H1 (cell line): ENCODE results near the gene DNMT3B. TPM values are rescaled to one million over a fixed set of nuclear protein-coding genes. Genes with fewer than 3 reads are reported as not detected.

Experiments
- CTCF ChIA-PET: fragments of 300-600 bp; sonication (Branson Sonifier 250); formaldehyde crosslinking; loops from one replicate; lab custom pipeline; 2021; ENCODE audit not compliant: partially characterized antibody; lab: Charles Lee
- POLR2A ChIA-PET: fragments of 300-600 bp; sonication (Branson Sonifier 250); formaldehyde crosslinking; loops from one replicate; lab custom pipeline; 2021; ENCODE audit warnings: inconsistent platforms; ENCODE audit not compliant: partially characterized antibody; lab: Charles Lee
- DNase-seq, 2 experiments: peaks; one replicate each; pipeline versions ENCODE4 v3.0.0 to v3.0.0-alpha.2; 2010 to 2022; ENCODE audit warnings: low spot score in 2 of 2, low read depth in 1 of 2, mixed read lengths in 1 of 2
- FAIRE-seq: peaks from 2 replicates; lab custom pipeline; 2011; peaks lifted over from hg19 to GRCh38; lab: Jason Lieb, UNC
- H2AFZ ChIP-seq: 2 replicates; pipeline ENCODE4 v1.8.1; 2012; ENCODE audit warnings: low read length, inconsistent platforms
- H2AK5ac ChIP-seq: 2 replicates; pipeline ENCODE4 v1.6.1; 2013; ENCODE audit warnings: low read depth, low read length
- H2BK120ac ChIP-seq: replicated peaks from 2 replicates; pipeline ENCODE3; 2013; ENCODE audit warnings: low read depth, low read length, inconsistent platforms
- H2BK12ac ChIP-seq: 2 replicates; pipeline ENCODE4 v1.6.1; 2013; ENCODE audit warnings: low read depth, low read length
- H2BK15ac ChIP-seq: 2 replicates; pipeline ENCODE4 v1.6.1; 2013; ENCODE audit warnings: low read length
- H2BK20ac ChIP-seq: 2 replicates; pipeline ENCODE4 v1.6.1; 2013; ENCODE audit warnings: low read length
- H2BK5ac ChIP-seq: 2 replicates; pipeline ENCODE4 v1.6.1; 2013; ENCODE audit warnings: low read depth, low read length
- H3K14ac ChIP-seq: 2 replicates; pipeline ENCODE4 v1.6.1; 2013; ENCODE audit warnings: inconsistent platforms; ENCODE audit not compliant: insufficient read length
- H3K18ac ChIP-seq: 2 replicates; pipeline ENCODE4 v1.6.1; 2013; ENCODE audit warnings: low read length; ENCODE audit errors: extremely low read depth
- H3K23ac ChIP-seq: 2 replicates; pipeline ENCODE4 v1.6.1; 2013; ENCODE audit warnings: inconsistent platforms; ENCODE audit not compliant: insufficient read length
- H3K23me2 ChIP-seq: 2 replicates; pipeline ENCODE4 v1.6.1; 2013; ENCODE audit warnings: low read depth, low read length
- H3K27ac ChIP-seq: 2 replicates; pipeline ENCODE4 v1.6.1; 2011; ENCODE audit warnings: low read depth, low read length, inconsistent platforms
- H3K27me3 ChIP-seq, 4 experiments: replicated peaks in 1 of 4; 1 replicate in 1 of 4; 2 replicates in 3 of 4; pipeline versions ENCODE4 v1.6.1 to v1.8.1; 2011 to 2013; ENCODE audit warnings: low read length in 3 of 4, mild to moderate bottlenecking in 3 of 4, inconsistent platforms in 2 of 4, mixed read lengths in 2 of 4, moderate library complexity in 1 of 4; ENCODE audit not compliant: control insufficient read depth in 3 of 4, insufficient read depth in 3 of 4; ENCODE audit errors: extremely low read depth in 1 of 4
- H3K36me3 ChIP-seq, 4 experiments: 2 replicates each; pipeline versions ENCODE4 v1.6.1 to v1.8.1; 2011 to 2013; ENCODE audit warnings: mild to moderate bottlenecking in 4 of 4, low read length in 3 of 4, moderate library complexity in 2 of 4, control low read depth in 1 of 4, inconsistent platforms in 1 of 4; ENCODE audit not compliant: insufficient read depth in 4 of 4, control insufficient read depth in 2 of 4
- H3K4ac ChIP-seq: replicated peaks from 2 replicates; pipeline ENCODE3; 2013; ENCODE audit warnings: low read length, low read depth, mixed read lengths, inconsistent platforms; ENCODE audit not compliant: insufficient read length
- H3K4me1 ChIP-seq, 4 experiments: replicated peaks in 1 of 4; 1 replicate in 1 of 4; 2 replicates in 3 of 4; pipeline versions ENCODE4 v1.6.1 to v1.8.1; 2011 to 2013; ENCODE audit warnings: low read length in 3 of 4, inconsistent platforms in 2 of 4, mixed read lengths in 1 of 4; ENCODE audit not compliant: insufficient read depth in 4 of 4, control insufficient read depth in 3 of 4
- H3K4me2 ChIP-seq, 2 experiments: 2 replicates each; pipeline versions ENCODE4 v1.6.1 to v1.8.1; 2011 to 2013; ENCODE audit warnings: low read depth in 2 of 2, low read length in 2 of 2, control low read depth in 1 of 2, inconsistent platforms in 1 of 2, mild to moderate bottlenecking in 1 of 2; ENCODE audit not compliant: insufficient read depth in 1 of 2
- H3K4me3 ChIP-seq, 4 experiments: fragments of 200-600, 300-600 bp in 1 of 4; sonication (generic), shearing (Covaris generic), sonication (Bioruptor Twin) in 1 of 4; 2 replicates each; pipeline versions ENCODE4 v1.5.1 to v1.8.1; 2011 to 2016; ENCODE audit warnings: low read length in 4 of 4, low read depth in 3 of 4, control low read depth in 2 of 4, inconsistent platforms in 2 of 4, mild to moderate bottlenecking in 2 of 4, mixed read lengths in 1 of 4, moderate library complexity in 1 of 4; ENCODE audit not compliant: insufficient read depth in 2 of 4; ENCODE audit errors: extremely low read depth in 1 of 4
- H3K56ac ChIP-seq: replicated peaks from 2 replicates; pipeline ENCODE3; 2013; ENCODE audit warnings: low read depth, mild to moderate bottlenecking, mixed read lengths, low read length, inconsistent platforms; ENCODE audit not compliant: insufficient read length
- H3K79me1 ChIP-seq: 2 replicates; pipeline ENCODE4 v1.6.1; 2013; ENCODE audit warnings: low read depth, low read length, control low read depth
- H3K79me2 ChIP-seq, 2 experiments: 2 replicates each; pipeline versions ENCODE4 v1.6.1 to v1.8.1; 2012 to 2013; ENCODE audit warnings: low read length in 2 of 2, mild to moderate bottlenecking in 2 of 2, inconsistent platforms in 1 of 2; ENCODE audit not compliant: insufficient read depth in 2 of 2, control insufficient read depth in 1 of 2
- H3K9ac ChIP-seq, 4 experiments: replicated peaks in 1 of 4; 1 replicate in 1 of 4; 2 replicates in 3 of 4; pipeline versions ENCODE4 v1.6.1 to v1.8.1; 2011 to 2013; ENCODE audit warnings: low read depth in 3 of 4, low read length in 3 of 4, control low read depth in 2 of 4, mild to moderate bottlenecking in 2 of 4, moderate library complexity in 2 of 4, inconsistent platforms in 1 of 4; ENCODE audit errors: extremely low read depth in 1 of 4
- H3K9me3 ChIP-seq, 2 experiments: 2 replicates each; pipeline versions ENCODE4 v1.6.1 to v1.8.1; 2012 to 2013; ENCODE audit warnings: mild to moderate bottlenecking in 2 of 2, moderate library complexity in 2 of 2, control low read depth in 1 of 2, inconsistent platforms in 1 of 2, low read depth in 1 of 2, low read length in 1 of 2, mixed read lengths in 1 of 2; ENCODE audit not compliant: insufficient read depth in 2 of 2
- H4K20me1 ChIP-seq, 2 experiments: replicated peaks in 1 of 2; 2 replicates each; pipeline versions ENCODE3 to v1.8.1; 2011 to 2013; ENCODE audit warnings: inconsistent platforms in 2 of 2, low read length in 2 of 2, mild to moderate bottlenecking in 1 of 2; ENCODE audit not compliant: insufficient read depth in 2 of 2, control insufficient read depth in 1 of 2
- H4K5ac ChIP-seq: 2 replicates; pipeline ENCODE4 v1.6.1; 2013; ENCODE audit warnings: low read length, low read depth, mixed read lengths, inconsistent platforms; ENCODE audit not compliant: insufficient read length
- H4K8ac ChIP-seq: 2 replicates; pipeline ENCODE4 v1.8.0; 2013; ENCODE audit warnings: mild to moderate bottlenecking, moderate library complexity, low read length, inconsistent platforms; ENCODE audit not compliant: insufficient read depth; ENCODE audit errors: extremely low read depth
- H4K91ac ChIP-seq: replicated peaks from 2 replicates; pipeline ENCODE3; 2013; ENCODE audit warnings: low read length, mixed read lengths, inconsistent platforms; ENCODE audit not compliant: insufficient read length
- ASH2L ChIP-seq: fragments of 200-600, 300-600 bp; sonication (generic); IDR thresholded peaks from one replicate; pipeline ENCODE4 v1.7.1; 2017; ENCODE audit warnings: low read length
- GTF2F1 ChIP-seq: IDR thresholded peaks from 2 replicates; pipeline ENCODE4 v1.6.1; 2012; ENCODE audit warnings: low read depth, low read length, improper control_type of control experiment, borderline replicate concordance
- KDM1A ChIP-seq: fragments of 200-600, 300-600 bp; sonication (generic); IDR thresholded peaks from 2 replicates; pipeline ENCODE4 v1.7.1; 2016; ENCODE audit warnings: mild to moderate bottlenecking, low read length, borderline replicate concordance
- POU5F1 ChIP-seq: IDR thresholded peaks from 2 replicates; pipeline ENCODE4 v1.6.1; 2011; ENCODE audit warnings: low read depth, mild to moderate bottlenecking, low read length, moderate library complexity
- SP4 ChIP-seq: IDR thresholded peaks from 2 replicates; pipeline ENCODE4 v1.6.1; 2012; ENCODE audit warnings: low read length, inconsistent platforms
- YY1 ChIP-seq: IDR thresholded peaks from 2 replicates; pipeline ENCODE4 v1.6.1; 2011; ENCODE audit warnings: low read depth, mild to moderate bottlenecking, low read length
- ZNF274 ChIP-seq: IDR thresholded peaks from 2 replicates; pipeline ENCODE4 v1.7.0; 2012; ENCODE audit warnings: low read length, borderline replicate concordance; ENCODE audit errors: extremely low read depth
- WGBS, 2 experiments: shearing (Covaris generic) in 1 of 2; methylation state at CpG; one replicate each; pipeline versions ENCODE4 v1.1.6 to v1.1.7; 2013 to 2015; ENCODE audit warnings: low lambda C conversion rate in 2 of 2, mixed read lengths in 2 of 2, inconsistent platforms in 1 of 2, low coverage in 1 of 2, missing lambda C conversion rate in 1 of 2; ENCODE audit not compliant: insufficient replicate concordance in 2 of 2, insufficient coverage in 1 of 2, insufficient read length in 1 of 2; ENCODE audit errors: extremely low coverage in 1 of 2, missing lambda C conversion rate in 1 of 2; 5-methylcytosine and 5-hydroxymethylcytosine counted together
- polyA plus RNA-seq, 7 experiments: library from polyadenylated mRNA; depleted of rRNA in 3 of 7; stranded (reverse) in 5 of 7; unstranded in 2 of 7; fragments of >200 nt in 5 of 7; fragments of 200-250 nt in 2 of 7; gene quantifications; 1 replicate in 5 of 7; 2 replicates in 1 of 7; 4 replicates in 1 of 7; pipeline versions ENCODE4 v1.2.1 to v1.2.3, GENCODE V29; 2011 to 2013; ENCODE audit warnings: missing spikeins in 2 of 7, mixed read lengths in 2 of 7
- total RNA-seq: library from RNA; stranded (reverse); fragmentation: NEBNext Ultra II Directional; extraction: Animal tissue kit (Norgen Biotek cat#: 25700); gene quantifications from 2 replicates; pipeline ENCODE4 v1.2.1, GENCODE V29; 2021
- TF ChIP-seq, protein P1 (sequence below), 3 experiments: IDR thresholded peaks; 1 replicate in 2 of 3; 2 replicates in 1 of 3; pipeline versions ENCODE4 v1.5.1 to v1.6.1; 2011; ENCODE audit warnings: low read length in 3 of 3, mild to moderate bottlenecking in 3 of 3, inconsistent platforms in 2 of 3, low read depth in 1 of 3, moderate library complexity in 1 of 3; ENCODE audit not compliant: insufficient read depth in 1 of 3; ENCODE audit errors: control extremely low read depth in 1 of 3

DNMT3B gene
- total and polyA plus RNA-seq, 2 of the 8 experiments (the other 6 are each of a cell fraction or from before 2014, with no cell fraction given): 433 to 1,016 TPM

DNA sequence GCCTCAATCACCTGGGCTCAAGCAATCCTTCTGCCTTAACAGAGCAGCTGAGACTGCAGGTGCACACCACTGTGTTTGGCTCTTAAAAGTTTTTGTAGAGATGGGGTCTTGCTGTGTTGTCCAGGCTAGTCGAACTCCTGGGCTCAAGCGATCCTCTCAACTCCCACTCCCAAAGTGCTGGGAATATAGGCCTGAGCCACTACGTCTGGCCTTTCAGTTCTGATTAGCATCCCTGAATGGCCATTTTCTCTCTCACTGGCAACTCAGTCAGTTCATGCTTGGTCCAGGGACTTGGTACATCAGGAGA is 28.5 kb downstream of the DNMT3B start:
- Histone ChIP-seq H3K56ac (no peak overlapping the region), H2BK15ac (no peak overlapping the region), H4K20me1 (peaks cover 29 to 36% of the 10 kb centered on the region in 2 experiments), H3K14ac (no peak overlapping the region), H2AFZ (no peak overlapping the region), H3K4me2 (no peak overlapping the region), H3K27ac (no peak overlapping the region)
- WGBS, 2 experiments: 81% methylated on average over 3 of the region's 3 CpGs; no CpG with 5 or more reads in 1 of the 2 experiments
- TF ChIP-seq YY1 (no peak), SP4 (no peak), POU5F1 (no peak), GTF2F1 (no peak), ZNF274 (no peak), ASH2L (no peak), KDM1A (no peak)
- TF ChIP-seq, protein P1, sequence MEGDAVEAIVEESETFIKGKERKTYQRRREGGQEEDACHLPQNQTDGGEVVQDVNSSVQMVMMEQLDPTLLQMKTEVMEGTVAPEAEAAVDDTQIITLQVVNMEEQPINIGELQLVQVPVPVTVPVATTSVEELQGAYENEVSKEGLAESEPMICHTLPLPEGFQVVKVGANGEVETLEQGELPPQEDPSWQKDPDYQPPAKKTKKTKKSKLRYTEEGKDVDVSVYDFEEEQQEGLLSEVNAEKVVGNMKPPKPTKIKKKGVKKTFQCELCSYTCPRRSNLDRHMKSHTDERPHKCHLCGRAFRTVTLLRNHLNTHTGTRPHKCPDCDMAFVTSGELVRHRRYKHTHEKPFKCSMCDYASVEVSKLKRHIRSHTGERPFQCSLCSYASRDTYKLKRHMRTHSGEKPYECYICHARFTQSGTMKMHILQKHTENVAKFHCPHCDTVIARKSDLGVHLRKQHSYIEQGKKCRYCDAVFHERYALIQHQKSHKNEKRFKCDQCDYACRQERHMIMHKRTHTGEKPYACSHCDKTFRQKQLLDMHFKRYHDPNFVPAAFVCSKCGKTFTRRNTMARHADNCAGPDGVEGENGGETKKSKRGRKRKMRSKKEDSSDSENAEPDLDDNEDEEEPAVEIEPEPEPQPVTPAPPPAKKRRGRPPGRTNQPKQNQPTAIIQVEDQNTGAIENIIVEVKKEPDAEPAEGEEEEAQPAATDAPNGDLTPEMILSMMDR (IDR thresholded peaks at IDR 0.05; ENCODE audit: control extremely low read depth in 1 of 3, insufficient read depth in 1 of 3, low read depth in 1 of 3, low read length in 3 of 3): no peak
- TF ChIP-seq, all 59 proteins: peak for 0
- Histone ChIP-seq H3K27me3 (no peaks in the 10 kb centered on the region), H3K9ac (no peak overlapping the region), H2BK12ac (no peak overlapping the region), H2AK5ac (no peak overlapping the region), H3K79me2 (peaks cover 0 to 72% of the 10 kb centered on the region in 2 experiments; a peak in 2 of 4 replicates), H4K5ac (no peak overlapping the region), H3K23me2 (no peaks in the 10 kb centered on the region), H3K23ac (no peak overlapping the region), H3K36me3 (peaks cover 79 to 97% (median 90%) of the 10 kb centered on the region in 4 experiments), H3K4ac (no peak overlapping the region), H3K18ac (no peak overlapping the region), H2BK5ac (no peak overlapping the region), H4K8ac (no peak overlapping the region), H4K91ac (no peak overlapping the region), H3K79me1 (no peaks in the 10 kb centered on the region; the same call in 1 of the 2 replicates), H3K9me3 (no peaks in the 10 kb centered on the region), H2BK20ac (no peak overlapping the region), H2BK120ac (no peak overlapping the region), H3K4me3 (no peak overlapping the region), H3K4me1 (peaks cover 0 to 9% (median 2%) of the 10 kb centered on the region in 4 experiments; a peak in 4 of 7 replicates)
- FAIRE-seq (no peak), DNase-seq (no peak)
- ChIA-PET POLR2A (interaction anchor here (1.2 to 5.2 kb wide), 7 partner anchors 11 to 51 kb away, joined by 4 to 51 read pairs (median 7); no protein-coding TSS in a partner anchor), CTCF (interaction anchor here (0.8 to 6.0 kb wide), 22 partner anchors 8 to 159 kb away, joined by 3 to 88 read pairs (median 7); partner anchors contain the start of gene C20orf203)
